ENCODE results near the gene AHSA1.

AHSA1 gene

DNA sequence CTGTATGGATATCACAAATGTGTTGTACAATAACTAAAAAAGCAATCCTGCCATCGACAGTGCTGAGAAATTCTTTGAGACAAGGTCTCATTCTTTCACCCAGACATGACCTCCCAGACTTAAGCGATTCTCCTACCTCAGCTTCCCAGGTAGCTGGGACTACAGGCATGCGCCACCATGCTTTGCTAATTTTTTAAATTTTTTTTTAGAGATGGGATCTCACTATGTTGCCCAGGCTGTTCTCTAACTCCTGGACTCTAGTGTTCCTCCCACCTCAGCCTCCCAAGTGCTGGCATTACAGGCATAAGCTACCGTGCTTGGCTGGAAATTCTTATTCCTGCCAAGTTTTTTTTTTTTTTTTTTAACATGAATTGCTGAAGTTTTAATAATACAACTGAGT lies 18.0 kb upstream of the AHSA1 start:
- Histone ChIP-seq H3K79me2 (ENCODE audit: control insufficient read depth, low read length) (no peaks in the 10 kb centered on the region), H3K4me1 (ENCODE audit: control insufficient read depth, low read length) (no peaks in the 10 kb centered on the region), H3K36me3 (ENCODE audit: control insufficient read depth, low read length) (peaks cover 52% of the 10 kb centered on the region), H4K20me1 (ENCODE audit: control insufficient read depth, insufficient read depth, low read depth, low read length) (no peaks in the 10 kb centered on the region), H3K9me3 (ENCODE audit: control insufficient read depth, insufficient read depth, low read length) (no peaks in the 10 kb centered on the region), H3K27me3 (ENCODE audit: control insufficient read depth, low read length) (no peaks in the 10 kb centered on the region), H3K4me2 (ENCODE audit: low read length) (no peak overlapping the region), H3K4me3 (ENCODE audit: low read length) (no peak overlapping the region), H3F3A (ENCODE audit: control insufficient read depth, insufficient read depth) (no peaks in the 10 kb centered on the region), H3K9me2 (replicated peaks; ENCODE audit: control insufficient read depth, low read length) (no peaks in the 10 kb centered on the region), H3K27ac (ENCODE audit: low read depth, low read length) (no peak overlapping the region)
- TF ChIP-seq EZH2phosphoT487 (IDR thresholded peaks at IDR 0.05; ENCODE audit: borderline replicate concordance, low read length): no peak

DNA sequence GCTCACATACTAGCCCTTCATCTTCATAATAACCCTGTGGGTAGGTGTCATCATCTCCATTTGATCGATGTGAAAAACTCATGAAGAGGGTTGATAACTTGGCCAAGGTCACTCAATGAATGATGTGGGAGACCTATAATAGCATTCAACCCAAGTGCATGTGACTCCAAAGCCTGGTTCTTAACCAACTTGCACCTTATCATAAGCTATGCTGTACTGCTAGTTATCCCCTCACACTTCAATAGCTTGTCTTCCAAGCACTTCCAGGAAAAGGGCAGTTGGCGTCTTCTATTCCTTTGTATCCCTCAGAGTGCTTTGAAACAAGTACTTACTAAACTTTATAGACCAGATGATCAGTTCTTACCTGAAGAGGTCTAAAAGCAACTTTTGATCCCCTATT lies 15.7 kb upstream of the AHSA1 start:
- Histone ChIP-seq H3K27me3 (ENCODE audit: control insufficient read depth, low read length) (no peaks in the 10 kb centered on the region), H3K27ac (ENCODE audit: low read depth, low read length) (no peak overlapping the region), H3F3A (ENCODE audit: control insufficient read depth, insufficient read depth) (no peaks in the 10 kb centered on the region), H3K9me3 (ENCODE audit: control insufficient read depth, insufficient read depth, low read length) (no peaks in the 10 kb centered on the region), H3K9me2 (replicated peaks; ENCODE audit: control insufficient read depth, low read length) (no peaks in the 10 kb centered on the region), H3K4me1 (ENCODE audit: control insufficient read depth, low read length) (no peaks in the 10 kb centered on the region), H3K36me3 (ENCODE audit: control insufficient read depth, low read length) (peaks cover 38% of the 10 kb centered on the region), H3K4me3 (ENCODE audit: low read length) (no peak overlapping the region), H3K79me2 (ENCODE audit: control insufficient read depth, low read length) (no peaks in the 10 kb centered on the region), H3K4me2 (ENCODE audit: low read length) (no peak overlapping the region), H4K20me1 (ENCODE audit: control insufficient read depth, insufficient read depth, low read depth, low read length) (no peaks in the 10 kb centered on the region)
- TF ChIP-seq EZH2phosphoT487 (IDR thresholded peaks at IDR 0.05; ENCODE audit: borderline replicate concordance, low read length): no peak
- TF ChIP-seq, protein P1, sequence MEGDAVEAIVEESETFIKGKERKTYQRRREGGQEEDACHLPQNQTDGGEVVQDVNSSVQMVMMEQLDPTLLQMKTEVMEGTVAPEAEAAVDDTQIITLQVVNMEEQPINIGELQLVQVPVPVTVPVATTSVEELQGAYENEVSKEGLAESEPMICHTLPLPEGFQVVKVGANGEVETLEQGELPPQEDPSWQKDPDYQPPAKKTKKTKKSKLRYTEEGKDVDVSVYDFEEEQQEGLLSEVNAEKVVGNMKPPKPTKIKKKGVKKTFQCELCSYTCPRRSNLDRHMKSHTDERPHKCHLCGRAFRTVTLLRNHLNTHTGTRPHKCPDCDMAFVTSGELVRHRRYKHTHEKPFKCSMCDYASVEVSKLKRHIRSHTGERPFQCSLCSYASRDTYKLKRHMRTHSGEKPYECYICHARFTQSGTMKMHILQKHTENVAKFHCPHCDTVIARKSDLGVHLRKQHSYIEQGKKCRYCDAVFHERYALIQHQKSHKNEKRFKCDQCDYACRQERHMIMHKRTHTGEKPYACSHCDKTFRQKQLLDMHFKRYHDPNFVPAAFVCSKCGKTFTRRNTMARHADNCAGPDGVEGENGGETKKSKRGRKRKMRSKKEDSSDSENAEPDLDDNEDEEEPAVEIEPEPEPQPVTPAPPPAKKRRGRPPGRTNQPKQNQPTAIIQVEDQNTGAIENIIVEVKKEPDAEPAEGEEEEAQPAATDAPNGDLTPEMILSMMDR (IDR thresholded peaks at IDR 0.05; ENCODE audit: low read depth, low read length, poor library complexity, severe bottlenecking): no peak

DNA sequence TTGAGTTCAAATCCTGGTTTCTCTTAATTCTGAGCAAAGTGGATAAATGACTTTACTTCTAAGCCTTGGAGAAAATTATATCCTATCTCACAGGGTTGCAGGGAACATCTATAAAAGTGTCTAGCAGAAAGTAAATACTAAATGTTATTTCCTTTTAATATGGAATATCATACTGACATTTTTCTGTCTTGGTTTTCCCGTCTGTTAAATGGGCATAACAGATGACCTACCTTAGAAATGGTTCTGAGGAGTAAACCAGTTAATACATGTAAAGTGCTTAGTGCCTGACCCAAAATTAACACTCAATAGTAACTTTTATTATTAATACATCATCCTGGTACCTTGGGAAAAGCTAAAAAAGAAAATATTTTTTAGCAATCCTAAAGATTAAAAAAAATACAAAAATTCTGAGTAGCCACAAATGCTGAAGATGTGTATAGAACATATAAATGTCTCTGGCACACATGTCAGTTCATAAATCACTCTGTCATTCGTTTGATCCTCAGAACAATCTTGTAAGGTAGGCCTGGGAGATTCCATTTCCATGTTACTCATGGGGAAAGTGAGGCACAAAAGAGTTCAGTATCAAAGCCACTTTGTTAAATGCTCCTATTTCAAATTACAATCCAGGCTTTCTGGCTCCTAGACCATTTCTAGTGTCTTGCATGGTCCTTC lies 1.8 kb upstream of the AHSA1 start:
- H4K20me1 ChIP-seq (ENCODE audit: control insufficient read depth, insufficient read depth, low read depth, low read length): peaks cover 12% of the 10 kb centered on the region; the same call in 1 of the 2 replicates
- peaks cover 24% of the 10 kb centered on the region for H3K4me1 ChIP-seq (ENCODE audit: control insufficient read depth, low read length)
- H3F3A ChIP-seq (ENCODE audit: control insufficient read depth, insufficient read depth): no peaks in the 10 kb centered on the region
- H3K36me3 ChIP-seq (ENCODE audit: control insufficient read depth, low read length): peaks cover 55% of the 10 kb centered on the region
- no peaks in the 10 kb centered on the region for H3K9me2 ChIP-seq (replicated peaks; ENCODE audit: control insufficient read depth, low read length)
- H3K79me2 ChIP-seq (ENCODE audit: control insufficient read depth, low read length): peaks cover 61% of the 10 kb centered on the region
- no peaks in the 10 kb centered on the region for H3K27me3 ChIP-seq (ENCODE audit: control insufficient read depth, low read length)
- no peak for TF ChIP-seq EZH2phosphoT487 (IDR thresholded peaks at IDR 0.05; ENCODE audit: borderline replicate concordance, low read length)
- TF ChIP-seq, protein P1 (IDR thresholded peaks at IDR 0.05; ENCODE audit: low read depth, low read length, poor library complexity, severe bottlenecking): no peak
- H3K9me3 ChIP-seq (ENCODE audit: control insufficient read depth, insufficient read depth, low read length): no peaks in the 10 kb centered on the region
- H3K4me2 ChIP-seq (ENCODE audit: low read length): peak overlapping the region; percentile 66
- H3K27ac ChIP-seq (ENCODE audit: low read depth, low read length): no peak overlapping the region
- peak overlapping the region; percentile 99 for H3K4me3 ChIP-seq (ENCODE audit: low read length)

DNA sequence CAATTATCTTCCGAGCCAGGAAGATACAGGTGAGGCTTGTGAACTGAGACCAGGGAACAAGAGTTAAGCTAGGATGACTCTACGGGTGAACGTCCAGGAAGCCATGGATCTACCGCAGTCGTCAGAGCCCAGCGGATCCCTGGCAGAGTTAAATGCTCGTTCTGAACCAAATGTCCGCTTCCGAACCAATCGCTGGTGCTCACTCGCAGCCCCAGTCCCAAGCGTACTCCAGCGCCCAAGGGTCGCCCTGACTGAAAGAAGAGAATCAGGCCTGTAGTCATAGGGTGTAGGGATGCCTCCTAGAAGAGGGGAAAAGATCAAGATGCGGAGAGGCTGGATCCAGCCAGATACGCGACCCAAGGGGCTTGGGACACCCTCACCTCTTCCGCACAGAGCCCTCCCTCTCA lies 775 bp upstream of the AHSA1 start:
- no peaks in the 10 kb centered on the region for H3F3A ChIP-seq (ENCODE audit: control insufficient read depth, insufficient read depth)
- TF ChIP-seq, protein P1 (IDR thresholded peaks at IDR 0.05; ENCODE audit: low read depth, low read length, poor library complexity, severe bottlenecking): no peak
- no peak for TF ChIP-seq EZH2phosphoT487 (IDR thresholded peaks at IDR 0.05; ENCODE audit: borderline replicate concordance, low read length)
- H3K27ac ChIP-seq (ENCODE audit: low read depth, low read length): peak overlapping the region; percentile 28; the same call in 1 of the 2 replicates
- H3K4me1 ChIP-seq (ENCODE audit: control insufficient read depth, low read length): peaks cover 24% of the 10 kb centered on the region
- peaks cover 12% of the 10 kb centered on the region; the same call in 1 of the 2 replicates for H4K20me1 ChIP-seq (ENCODE audit: control insufficient read depth, insufficient read depth, low read depth, low read length)
- peak overlapping the region; percentile 66 for H3K4me2 ChIP-seq (ENCODE audit: low read length)
- peak overlapping the region; percentile 99 for H3K4me3 ChIP-seq (ENCODE audit: low read length)
- peaks cover 71% of the 10 kb centered on the region for H3K79me2 ChIP-seq (ENCODE audit: control insufficient read depth, low read length)
- H3K9me2 ChIP-seq (replicated peaks; ENCODE audit: control insufficient read depth, low read length): no peaks in the 10 kb centered on the region
- no peaks in the 10 kb centered on the region for H3K9me3 ChIP-seq (ENCODE audit: control insufficient read depth, insufficient read depth, low read length)
- H3K36me3 ChIP-seq (ENCODE audit: control insufficient read depth, low read length): peaks cover 55% of the 10 kb centered on the region
- H3K27me3 ChIP-seq (ENCODE audit: control insufficient read depth, low read length): no peaks in the 10 kb centered on the region

Data from DOHH2 (cell line).